WTC11 (cell line): Measurements from ENCODE around the gene GPR63.

Experiments
- CTCF ChIP-seq: fragments of 200-600 bp; IDR thresholded peaks from 2 replicates; pipeline ENCODE4 v1.8.0; 2022; ENCODE audit warnings: antibody characterized with exemption
- ZNF416 ChIP-seq: fragments of 250-450 bp; sonication (Bioruptor Pico); IDR thresholded peaks from 2 replicates; pipeline ENCODE4 v1.9.0; 2021; ENCODE audit warnings: mild to moderate bottlenecking, inconsistent platforms

DNA sequence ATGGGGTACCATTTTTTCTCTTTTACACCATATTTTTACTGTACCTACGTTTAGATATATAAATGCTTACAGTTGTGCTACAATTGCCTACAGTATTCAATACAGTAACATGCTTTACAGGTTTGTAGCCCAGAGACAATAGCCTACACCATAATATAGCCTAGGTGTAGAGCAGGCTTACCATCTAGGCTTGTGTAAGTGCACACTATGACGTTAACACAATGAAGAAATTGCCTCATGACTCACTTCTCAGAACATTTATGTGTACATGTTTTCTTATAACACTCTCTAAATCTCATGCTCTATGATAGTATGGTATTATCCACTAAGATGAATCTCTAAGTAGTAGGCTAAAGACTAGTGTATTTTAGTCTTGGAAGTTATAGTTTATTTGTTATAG lies 13.5 kb downstream of the GPR63 start:
- TF ChIP-seq CTCF: no peak
- TF ChIP-seq ZNF416 (CRISPR knock-in tag): no peak
